Endodermal cell (in vitro differentiated cells): ENCODE results near the gene ZNF536. TPM values are rescaled to one million over a fixed set of nuclear protein-coding genes. Genes with fewer than 3 reads are reported as not detected.

ENCODE experiments used
- DNase-seq: peaks from one replicate; pipeline ENCODE4 v3.0.0-alpha.2; 2017
- H3K27ac ChIP-seq: 2 replicates; pipeline ENCODE4 v1.5.1; 2013; ENCODE audit warnings: mild to moderate bottlenecking, low read depth, low read length, moderate library complexity
- H3K27me3 ChIP-seq: 2 replicates; pipeline ENCODE4 v1.6.1; 2013; ENCODE audit warnings: mild to moderate bottlenecking, low read length, moderate library complexity; ENCODE audit not compliant: insufficient read depth, control insufficient read depth, poor library complexity, severe bottlenecking
- H3K36me3 ChIP-seq: 2 replicates; pipeline ENCODE4 v1.7.0; 2013; ENCODE audit warnings: mild to moderate bottlenecking, low read length, moderate library complexity; ENCODE audit not compliant: control insufficient read depth, insufficient read depth
- H3K4me1 ChIP-seq: one replicate; pipeline ENCODE4 v1.7.0; 2013; ENCODE audit warnings: low read length; ENCODE audit not compliant: control insufficient read depth, insufficient read depth
- H3K4me3 ChIP-seq: 2 replicates; pipeline ENCODE4 v1.5.1; 2013; ENCODE audit warnings: mild to moderate bottlenecking, low read length, moderate library complexity
- H3K9ac ChIP-seq: 2 replicates; pipeline ENCODE4 v1.6.1; 2013; ENCODE audit warnings: mild to moderate bottlenecking, low read length, moderate library complexity; ENCODE audit not compliant: poor library complexity, severe bottlenecking; ENCODE audit errors: extremely low read depth
- H3K9me3 ChIP-seq: 2 replicates; pipeline ENCODE4 v1.6.1; 2013; ENCODE audit warnings: mild to moderate bottlenecking, low read length, moderate library complexity; ENCODE audit not compliant: control insufficient read depth
- H3K27ac Mint-ChIP-seq: 2 replicates; pipeline ENCODE4 v1.8.0; 2020; ENCODE audit warnings: mixed read lengths
- H3K27me3 Mint-ChIP-seq: 2 replicates; pipeline ENCODE4 v1.8.0; 2021; ENCODE audit warnings: mild to moderate bottlenecking, mixed read lengths; ENCODE audit not compliant: insufficient read depth
- H3K36me3 Mint-ChIP-seq: 2 replicates; pipeline ENCODE4 v1.8.0; 2020; ENCODE audit warnings: low read depth, mixed read lengths
- H3K4me1 Mint-ChIP-seq: 2 replicates; pipeline ENCODE4 v1.8.0; 2020; ENCODE audit warnings: mixed read lengths
- H3K4me3 Mint-ChIP-seq: 2 replicates; pipeline ENCODE4 v1.8.0; 2020; ENCODE audit warnings: mild to moderate bottlenecking, moderate library complexity, mixed read lengths
- H3K9me3 Mint-ChIP-seq: 2 replicates; pipeline ENCODE4 v1.8.0; 2020; ENCODE audit warnings: mild to moderate bottlenecking, mixed read lengths
- WGBS, 2 experiments: methylation state at CpG; one replicate each; pipeline versions ENCODE4 v1.1.5 to v1.1.7; 2013; ENCODE audit warnings: missing lambda C conversion rate in 2 of 2, mixed read lengths in 1 of 2; ENCODE audit not compliant: insufficient coverage in 1 of 2, insufficient read length in 1 of 2; 5-methylcytosine and 5-hydroxymethylcytosine counted together
- total RNA-seq, 2 donors: library from RNA; stranded (reverse); fragmentation: NEBNext Ultra II Directional in 1 of 2; extraction: Animal tissue kit (Norgen Biotek cat#: 25700) in 1 of 2; gene quantifications; 2 replicates in 1 of 2; 3 replicates in 1 of 2; pipeline ENCODE4 v1.2.1, GENCODE V29; 2021
- TF ChIP-seq, protein P1 (sequence below): fragments of 200-600 bp; sonication (generic); conservative IDR thresholded peaks from 2 replicates; pipeline ENCODE4 v1.5.0; 2021; ENCODE audit warnings: antibody characterized with exemption, mild to moderate bottlenecking

The ZNF536 gene
- total RNA-seq, 2 donors from 2014 or later, result not detected

DNA sequence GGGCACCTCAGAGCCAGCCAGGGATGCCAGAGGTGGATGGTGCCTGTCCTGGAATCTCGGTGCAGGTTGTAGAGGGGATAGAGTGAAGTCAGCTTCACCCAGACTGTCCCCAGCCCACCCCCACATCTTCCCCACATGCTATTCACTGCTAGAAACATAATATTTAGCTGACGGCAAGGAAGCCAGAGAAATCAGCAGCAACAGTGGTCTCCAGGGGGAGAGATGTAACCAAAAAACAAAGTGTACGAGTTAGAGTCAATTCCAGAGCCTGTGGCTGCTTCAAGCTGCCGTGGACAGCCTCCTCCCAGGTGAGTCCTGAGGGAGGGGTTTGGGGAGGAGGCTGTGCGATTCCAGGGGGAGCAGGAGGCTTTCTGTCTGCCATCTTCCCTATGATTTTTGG, 97.6 kb downstream of the ZNF536 start:
- Histone ChIP-seq H3K4me1 (no peaks in the 10 kb centered on the region), H3K9me3 (no peaks in the 10 kb centered on the region), H3K9ac (no peak overlapping the region), H3K27me3 (no peaks in the 10 kb centered on the region), H3K27ac (no peak overlapping the region), H3K36me3 (no peaks in the 10 kb centered on the region), H3K4me3 (no peak overlapping the region)
- TF ChIP-seq, protein P1, sequence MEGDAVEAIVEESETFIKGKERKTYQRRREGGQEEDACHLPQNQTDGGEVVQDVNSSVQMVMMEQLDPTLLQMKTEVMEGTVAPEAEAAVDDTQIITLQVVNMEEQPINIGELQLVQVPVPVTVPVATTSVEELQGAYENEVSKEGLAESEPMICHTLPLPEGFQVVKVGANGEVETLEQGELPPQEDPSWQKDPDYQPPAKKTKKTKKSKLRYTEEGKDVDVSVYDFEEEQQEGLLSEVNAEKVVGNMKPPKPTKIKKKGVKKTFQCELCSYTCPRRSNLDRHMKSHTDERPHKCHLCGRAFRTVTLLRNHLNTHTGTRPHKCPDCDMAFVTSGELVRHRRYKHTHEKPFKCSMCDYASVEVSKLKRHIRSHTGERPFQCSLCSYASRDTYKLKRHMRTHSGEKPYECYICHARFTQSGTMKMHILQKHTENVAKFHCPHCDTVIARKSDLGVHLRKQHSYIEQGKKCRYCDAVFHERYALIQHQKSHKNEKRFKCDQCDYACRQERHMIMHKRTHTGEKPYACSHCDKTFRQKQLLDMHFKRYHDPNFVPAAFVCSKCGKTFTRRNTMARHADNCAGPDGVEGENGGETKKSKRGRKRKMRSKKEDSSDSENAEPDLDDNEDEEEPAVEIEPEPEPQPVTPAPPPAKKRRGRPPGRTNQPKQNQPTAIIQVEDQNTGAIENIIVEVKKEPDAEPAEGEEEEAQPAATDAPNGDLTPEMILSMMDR, result no peak
- H3K9me3 Mint-ChIP-seq, result peaks cover 2% of the 10 kb centered on the region
- H3K27ac Mint-ChIP-seq, result no peak overlapping the region
- WGBS, 2 experiments, result 87 to 88% methylated on average over 2 to 5 of the region's 5 CpGs
- no peak overlapping the region for H3K4me3 Mint-ChIP-seq
- peaks cover 1% of the 10 kb centered on the region for H3K27me3 Mint-ChIP-seq
- H3K4me1 Mint-ChIP-seq, result no peaks in the 10 kb centered on the region
- DNase-seq, result no peak
- H3K36me3 Mint-ChIP-seq, result no peaks in the 10 kb centered on the region

DNA sequence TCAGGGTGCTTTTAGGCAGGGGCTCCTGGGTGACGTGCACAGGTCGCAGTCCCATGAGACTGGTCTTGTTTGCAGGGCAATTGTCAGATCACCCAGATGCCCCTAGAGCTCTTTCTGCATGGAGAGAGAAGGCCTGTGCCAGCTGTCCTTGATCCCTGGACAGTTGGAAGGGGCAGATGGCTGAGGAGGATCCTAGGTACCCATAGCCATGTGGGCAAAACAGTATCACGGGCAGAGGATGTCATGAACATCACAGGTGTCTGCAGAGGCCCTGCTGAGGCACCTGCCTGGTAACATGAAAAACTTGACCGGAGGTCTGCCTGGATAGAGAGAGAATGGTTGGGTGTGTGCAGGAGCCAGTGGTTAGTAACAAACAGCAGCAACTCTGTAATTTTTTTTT, 99.3 kb downstream of the ZNF536 start:
- WGBS, 2 experiments, result 86 to 94% methylated on average over 3 to 4 of the region's 4 CpGs
- TF ChIP-seq, protein P1, result no peak
- DNase-seq, result no peak
- H3K27ac ChIP-seq, result no peak overlapping the region
- H3K27ac Mint-ChIP-seq, result no peak overlapping the region
- peaks cover 1% of the 10 kb centered on the region for H3K27me3 Mint-ChIP-seq
- peaks cover 2% of the 10 kb centered on the region for H3K9me3 Mint-ChIP-seq
- no peak overlapping the region for H3K4me3 Mint-ChIP-seq
- H3K9ac ChIP-seq, result no peak overlapping the region
- H3K4me1 Mint-ChIP-seq, result no peaks in the 10 kb centered on the region
- H3K36me3 ChIP-seq, result no peaks in the 10 kb centered on the region
- H3K4me1 ChIP-seq, result no peaks in the 10 kb centered on the region
- no peaks in the 10 kb centered on the region for H3K36me3 Mint-ChIP-seq
- no peaks in the 10 kb centered on the region for H3K9me3 ChIP-seq
- H3K4me3 ChIP-seq, result no peak overlapping the region
- no peaks in the 10 kb centered on the region for H3K27me3 ChIP-seq

GRCh38 chr19:30473334-30473867, 101.2 kb downstream of the ZNF536 start:
- Histone ChIP-seq H3K9ac (no peak overlapping the region), H3K4me3 (no peak overlapping the region), H3K27ac (no peak overlapping the region), H3K27me3 (no peaks in the 10 kb centered on the region), H3K4me1 (peaks cover 3% of the 10 kb centered on the region), H3K9me3 (no peaks in the 10 kb centered on the region), H3K36me3 (no peaks in the 10 kb centered on the region)
- no peak for DNase-seq
- H3K36me3 Mint-ChIP-seq, result no peaks in the 10 kb centered on the region
- WGBS, 2 experiments, result 88 to 96% methylated on average over 5 of the region's 5 CpGs
- no peaks in the 10 kb centered on the region for H3K27me3 Mint-ChIP-seq
- no peak overlapping the region for H3K4me3 Mint-ChIP-seq
- H3K4me1 Mint-ChIP-seq, result no peaks in the 10 kb centered on the region
- TF ChIP-seq, protein P1, result no peak
- no peaks in the 10 kb centered on the region for H3K9me3 Mint-ChIP-seq
- H3K27ac Mint-ChIP-seq, result no peak overlapping the region
